SK-N-MC (cell line): ENCODE results near the gene IER2.
"Not testable (repeated sequence)": the region's sequence is repeated elsewhere in the genome, so short reads cannot be mapped to it uniquely, and the experiment has no call there.

ENCODE experiments used
- DNase-seq: peaks from one replicate; pipeline ENCODE4 v3.0.0-alpha.2; 2011; ENCODE audit warnings: low read depth, low spot score
- H3K27ac ChIP-seq: fragments of 200-600 bp; sonication (generic); 2 replicates; pipeline ENCODE4 v1.5.1; 2016; ENCODE audit warnings: mixed run types
- H3K36me3 ChIP-seq: fragments of 200-600 bp; sonication (generic); 2 replicates; pipeline ENCODE4 v1.6.1; 2017; ENCODE audit warnings: antibody characterized with exemption, low read length, mixed read lengths; ENCODE audit not compliant: insufficient read depth
- H3K4me3 ChIP-seq: fragments of 200-600 bp; sonication (generic); 2 replicates; pipeline ENCODE4 v1.5.1; 2016
- H3K9ac ChIP-seq: fragments of 200-600 bp; sonication (generic); 2 replicates; pipeline ENCODE4 v1.8.0; 2017; ENCODE audit warnings: mixed run types, mixed read lengths; ENCODE audit not compliant: insufficient read length
- H3K9me3 ChIP-seq: fragments of 200-600 bp; sonication (generic); 2 replicates; pipeline ENCODE4 v1.6.1; 2017; ENCODE audit warnings: low read depth, mild to moderate bottlenecking, antibody characterized with exemption, low read length, moderate library complexity, mixed read lengths
- EZH2 ChIP-seq: fragments of 200-600 bp; sonication (generic); IDR thresholded peaks from one replicate; pipeline ENCODE4 v1.6.1; 2017; ENCODE audit warnings: antibody characterized with exemption
- FOXP2 ChIP-seq: optimal IDR thresholded peaks from 2 replicates; pipeline ENCODE3; 2011; ENCODE audit warnings: mild to moderate bottlenecking, moderate library complexity; ENCODE audit not compliant: insufficient read depth; ENCODE audit errors: extremely low read length, control extremely low read depth
- POLR2AphosphoS5 ChIP-seq: IDR thresholded peaks from 2 replicates; pipeline ENCODE4 v1.6.1; 2012; ENCODE audit warnings: mild to moderate bottlenecking, low read depth, low read length, borderline replicate concordance

IER2 gene

GRCh38 chr19:13164343-13165161, 14.3 kb downstream of the IER2 start:
- Histone ChIP-seq H3K36me3 (no peaks in the 10 kb centered on the region), H3K27ac (peak overlapping the region; percentile 98), H3K9ac (peak overlapping the region; percentile 61), H3K9me3 (no peaks in the 10 kb centered on the region), H3K4me3 (peak overlapping the region; percentile 77)
- DNase-seq = no peak
- TF ChIP-seq EZH2 (no peak), POLR2AphosphoS5 (peak; percentile 36; the same call in 1 of the 2 replicates), FOXP2 (no peak)

GRCh38 chr19:13165162-13165997, 15.2 kb downstream of the IER2 start:
- peak overlapping the region; percentile 98 for H3K27ac ChIP-seq
- H3K9me3 ChIP-seq = no peaks in the 10 kb centered on the region
- H3K9ac ChIP-seq = peak overlapping the region; percentile 61
- TF ChIP-seq POLR2AphosphoS5 (peak; percentile 42; the same call in 1 of the 2 replicates), FOXP2 (no peak), EZH2 (no peak)
- no peaks in the 10 kb centered on the region for H3K36me3 ChIP-seq
- peak overlapping the region; percentile 77 for H3K4me3 ChIP-seq
- no peak for DNase-seq

- not testable (repeated sequence) for H3K27ac ChIP-seq, H3K4me3 ChIP-seq, H3K9ac ChIP-seq, H3K9me3 ChIP-seq, H3K36me3 ChIP-seq, DNase-seq
Measured at GRCh38 chr19:13166151-13166550, 15.9 kb downstream of the IER2 start.

GRCh38 chr19:13169769-13170168, 19.6 kb downstream of the IER2 start:
- H3K9ac ChIP-seq = no peak overlapping the region
- TF ChIP-seq EZH2 (no peak), POLR2AphosphoS5 (no peak), FOXP2 (no peak)

GRCh38 chr19:13171146-13171545, 20.9 kb downstream of the IER2 start:
- Histone ChIP-seq H3K9me3 (no peaks in the 10 kb centered on the region), H3K9ac (no peak overlapping the region), H3K36me3 (no peaks in the 10 kb centered on the region), H3K4me3 (no peak overlapping the region), H3K27ac (no peak overlapping the region)
- no peak for DNase-seq
- TF ChIP-seq FOXP2 (no peak), POLR2AphosphoS5 (no peak), EZH2 (no peak)

More at GRCh38 chr19:13169769-13170168, 19.6 kb downstream of the IER2 start:
- no peak for DNase-seq
- no peak overlapping the region for H3K27ac ChIP-seq
- H3K9me3 ChIP-seq = no peaks in the 10 kb centered on the region
- no peak overlapping the region for H3K4me3 ChIP-seq
- no peaks in the 10 kb centered on the region for H3K36me3 ChIP-seq

- Histone ChIP-seq H3K36me3 (no peaks in the 10 kb centered on the region), H3K9ac (no peak overlapping the region), H3K9me3 (no peaks in the 10 kb centered on the region), H3K4me3 (no peak overlapping the region), H3K27ac (no peak overlapping the region)
- no peak for DNase-seq
- TF ChIP-seq POLR2AphosphoS5 = no peak
- TF ChIP-seq EZH2 = no peak
Measured at GRCh38 chr19:13172346-13173138, 22.3 kb downstream of the IER2 start.

GRCh38 chr19:13173139-13173737, 23.0 kb downstream of the IER2 start:
- Histone ChIP-seq H3K9ac (no peak overlapping the region), H3K4me3 (no peak overlapping the region), H3K36me3 (no peaks in the 10 kb centered on the region), H3K9me3 (no peaks in the 10 kb centered on the region), H3K27ac (0 out of 2 replicates have a peak overlapping the region, but pooled peaks have one; percentile 13)
- no peak for TF ChIP-seq EZH2
- DNase-seq = no peak

GRCh38 chr19:13176345-13176744, 26.1 kb downstream of the IER2 start:
- H3K27ac ChIP-seq = no peak overlapping the region
- no peaks in the 10 kb centered on the region for H3K9me3 ChIP-seq
- TF ChIP-seq POLR2AphosphoS5 = no peak
- no peak for TF ChIP-seq FOXP2
- no peak for TF ChIP-seq EZH2
- no peak overlapping the region for H3K4me3 ChIP-seq
- peak overlapping the region; percentile 41 for H3K9ac ChIP-seq
- no peaks in the 10 kb centered on the region for H3K36me3 ChIP-seq
- DNase-seq = no peak

GRCh38 chr19:13177584-13177983, 27.4 kb downstream of the IER2 start:
- not testable (repeated sequence) for DNase-seq, H3K9me3 ChIP-seq, H3K36me3 ChIP-seq, H3K9ac ChIP-seq, H3K27ac ChIP-seq, H3K4me3 ChIP-seq

- not testable (repeated sequence) for DNase-seq, H3K9ac ChIP-seq, H3K27ac ChIP-seq, H3K9me3 ChIP-seq, H3K4me3 ChIP-seq, H3K36me3 ChIP-seq
Measured at GRCh38 chr19:13178291-13178690, 28.1 kb downstream of the IER2 start.
